ENCODE data around the gene PERM1.

PERM1 gene

GRCh38 chr1:1004420-1004779 is 22.5 kb upstream of the PERM1 start:
- no peak for DNase-seq
- Histone ChIP-seq H3K27ac (ENCODE audit: low read depth, low read length) (no peak overlapping the region), H3K27me3 (ENCODE audit: insufficient read depth, low read length, poor library complexity) (peaks cover 10% of the 10 kb centered on the region), H3K79me2 (ENCODE audit: control insufficient read depth, insufficient read depth, low read length) (no peaks in the 10 kb centered on the region), H2BK120ac (ENCODE audit: low read depth, low read length) (no peak overlapping the region), H3K18ac (ENCODE audit: low read length) (no peak overlapping the region), H3K4me3 (ENCODE audit: low read length) (no peak overlapping the region), H3K79me1 (ENCODE audit: low read length) (no peaks in the 10 kb centered on the region), H4K5ac (ENCODE audit: low read length) (no peak overlapping the region), H3K36me3 (ENCODE audit: control insufficient read depth, insufficient read depth, low read length) (no peaks in the 10 kb centered on the region), H3K4me2 (ENCODE audit: low read length) (no peak overlapping the region), H2BK15ac (replicated peaks; ENCODE audit: low read depth) (no peak overlapping the region), H3K4me1 (ENCODE audit: control insufficient read depth, low read depth, low read length) (peaks cover 7% of the 10 kb centered on the region), H3K23ac (ENCODE audit: low read length) (no peak overlapping the region), H3K4ac (ENCODE audit: low read depth, low read length) (no peak overlapping the region), H2AK5ac (ENCODE audit: low read length) (no peak overlapping the region), H2BK5ac (ENCODE audit: low read length) (no peak overlapping the region), H3K9ac (ENCODE audit: low read length) (no peak overlapping the region), H4K8ac (ENCODE audit: low read depth, low read length) (no peak overlapping the region), H3K56ac (ENCODE audit: low read length) (peak overlapping the region; percentile 37)
- no CpG with 5 or more reads among the region's 7 CpGs for WGBS (ENCODE audit: extremely low coverage, insufficient coverage, low lambda C conversion rate)

GRCh38 chr1:1003618-1004419 is 21.9 kb upstream of the PERM1 start:
- Histone ChIP-seq H3K23ac (ENCODE audit: low read length) (no peak overlapping the region), H3K4ac (ENCODE audit: low read depth, low read length) (no peak overlapping the region), H3K56ac (ENCODE audit: low read length) (peak overlapping the region; percentile 25), H3K4me2 (ENCODE audit: low read length) (no peak overlapping the region), H4K8ac (ENCODE audit: low read depth, low read length) (no peak overlapping the region), H3K18ac (ENCODE audit: low read length) (no peak overlapping the region), H2BK15ac (replicated peaks; ENCODE audit: low read depth) (no peak overlapping the region), H2BK120ac (ENCODE audit: low read depth, low read length) (no peak overlapping the region), H3K36me3 (ENCODE audit: control insufficient read depth, insufficient read depth, low read length) (no peaks in the 10 kb centered on the region), H3K27ac (ENCODE audit: low read depth, low read length) (no peak overlapping the region), H3K79me2 (ENCODE audit: control insufficient read depth, insufficient read depth, low read length) (no peaks in the 10 kb centered on the region), H3K9ac (ENCODE audit: low read length) (no peak overlapping the region), H3K79me1 (ENCODE audit: low read length) (no peaks in the 10 kb centered on the region), H2AK5ac (ENCODE audit: low read length) (no peak overlapping the region), H3K4me3 (ENCODE audit: low read length) (no peak overlapping the region), H3K4me1 (ENCODE audit: control insufficient read depth, low read depth, low read length) (peaks cover 7% of the 10 kb centered on the region), H2BK5ac (ENCODE audit: low read length) (no peak overlapping the region), H3K27me3 (ENCODE audit: insufficient read depth, low read length, poor library complexity) (peaks cover 14% of the 10 kb centered on the region), H4K5ac (ENCODE audit: low read length) (no peak overlapping the region)
- WGBS (ENCODE audit: extremely low coverage, insufficient coverage, low lambda C conversion rate) = no CpG with 5 or more reads among the region's 22 CpGs
- no peak for DNase-seq

- no peaks in the 10 kb centered on the region for H3K79me2 ChIP-seq (ENCODE audit: control insufficient read depth, insufficient read depth, low read length)
- H3K9ac ChIP-seq (ENCODE audit: low read length) = peak overlapping the region; percentile 43
- peak overlapping the region; percentile 85 for H3K56ac ChIP-seq (ENCODE audit: low read length)
- no peaks in the 10 kb centered on the region for H3K79me1 ChIP-seq (ENCODE audit: low read length)
- no peak overlapping the region for H4K8ac ChIP-seq (ENCODE audit: low read depth, low read length)
- peak overlapping the region; percentile 27 for H3K4me2 ChIP-seq (ENCODE audit: low read length)
- DNase-seq = no peak
- no peak overlapping the region for H2AK5ac ChIP-seq (ENCODE audit: low read length)
- peak overlapping the region; percentile 25 for H3K18ac ChIP-seq (ENCODE audit: low read length)
- no peak overlapping the region for H2BK5ac ChIP-seq (ENCODE audit: low read length)
- no peak overlapping the region for H3K27ac ChIP-seq (ENCODE audit: low read depth, low read length)
- no peak overlapping the region for H3K4me3 ChIP-seq (ENCODE audit: low read length)
- H3K4ac ChIP-seq (ENCODE audit: low read depth, low read length) = peak overlapping the region; percentile 37
- H3K4me1 ChIP-seq (ENCODE audit: control insufficient read depth, low read depth, low read length) = peaks cover 7% of the 10 kb centered on the region
- no peak overlapping the region for H3K23ac ChIP-seq (ENCODE audit: low read length)
- no peak overlapping the region for H2BK15ac ChIP-seq (replicated peaks; ENCODE audit: low read depth)
- H4K5ac ChIP-seq (ENCODE audit: low read length) = no peak overlapping the region
- H3K36me3 ChIP-seq (ENCODE audit: control insufficient read depth, insufficient read depth, low read length) = no peaks in the 10 kb centered on the region
- peaks cover 29% of the 10 kb centered on the region for H3K27me3 ChIP-seq (ENCODE audit: insufficient read depth, low read length, poor library complexity)
- no CpG with 5 or more reads among the region's 58 CpGs for WGBS (ENCODE audit: extremely low coverage, insufficient coverage, low lambda C conversion rate)
- no peak overlapping the region for H2BK120ac ChIP-seq (ENCODE audit: low read depth, low read length)
These were observed 19.3 kb upstream of the PERM1 start for GRCh38 chr1:1001057-1001783.

GRCh38 chr1:1000357-1001056 is 18.6 kb upstream of the PERM1 start:
- Histone ChIP-seq H3K27ac (ENCODE audit: low read depth, low read length) (peak overlapping the region; percentile 15), H3K4me2 (ENCODE audit: low read length) (peak overlapping the region; percentile 71), H2BK15ac (replicated peaks; ENCODE audit: low read depth) (no peak overlapping the region), H3K79me2 (ENCODE audit: control insufficient read depth, insufficient read depth, low read length) (no peaks in the 10 kb centered on the region), H3K9ac (ENCODE audit: low read length) (peak overlapping the region; percentile 71), H3K23ac (ENCODE audit: low read length) (peak overlapping the region; percentile 80), H2BK120ac (ENCODE audit: low read depth, low read length) (no peak overlapping the region), H4K8ac (ENCODE audit: low read depth, low read length) (no peak overlapping the region), H3K79me1 (ENCODE audit: low read length) (no peaks in the 10 kb centered on the region), H3K4me1 (ENCODE audit: control insufficient read depth, low read depth, low read length) (peaks cover 7% of the 10 kb centered on the region), H3K4me3 (ENCODE audit: low read length) (no peak overlapping the region), H4K5ac (ENCODE audit: low read length) (no peak overlapping the region), H3K27me3 (ENCODE audit: insufficient read depth, low read length, poor library complexity) (peaks cover 29% of the 10 kb centered on the region), H2BK5ac (ENCODE audit: low read length) (no peak overlapping the region), H3K36me3 (ENCODE audit: control insufficient read depth, insufficient read depth, low read length) (no peaks in the 10 kb centered on the region), H3K56ac (ENCODE audit: low read length) (peak overlapping the region; percentile 85), H3K18ac (ENCODE audit: low read length) (peak overlapping the region; percentile 15), H2AK5ac (ENCODE audit: low read length) (no peak overlapping the region), H3K4ac (ENCODE audit: low read depth, low read length) (no peak overlapping the region)
- peak; percentile 81 for DNase-seq
- no CpG with 5 or more reads among the region's 75 CpGs for WGBS (ENCODE audit: extremely low coverage, insufficient coverage, low lambda C conversion rate)

GRCh38 chr1:999725-1000356 is 17.9 kb upstream of the PERM1 start, which contains the start of gene HES4:
HES4 (minus strand) TSS chr1:1000097; CDS start chr1:999973, 124 bp downstream.
- Histone ChIP-seq H3K56ac (ENCODE audit: low read length) (peak within 1 kb of the TSS; percentile 85), H3K79me2 (ENCODE audit: control insufficient read depth, insufficient read depth, low read length) (no peaks in the 10 kb centered on the region), H3K23ac (ENCODE audit: low read length) (peak within 1 kb of the TSS; percentile 80), H3K4me3 (ENCODE audit: low read length) (no peak within 1 kb of the TSS), H3K27ac (ENCODE audit: low read depth, low read length) (peak within 1 kb of the TSS; percentile 15), H4K8ac (ENCODE audit: low read depth, low read length) (no peak within 1 kb of the TSS), H4K5ac (ENCODE audit: low read length) (no peak within 1 kb of the TSS), H3K4me1 (ENCODE audit: control insufficient read depth, low read depth, low read length) (peaks cover 3% of the 10 kb centered on the region), H2BK5ac (ENCODE audit: low read length) (no peak within 1 kb of the TSS), H3K18ac (ENCODE audit: low read length) (peak within 1 kb of the TSS; percentile 15), H3K36me3 (ENCODE audit: control insufficient read depth, insufficient read depth, low read length) (no peaks in the 10 kb centered on the region), H2BK120ac (ENCODE audit: low read depth, low read length) (no peak within 1 kb of the TSS), H2BK15ac (replicated peaks; ENCODE audit: low read depth) (no peak within 1 kb of the TSS), H3K79me1 (ENCODE audit: low read length) (no peaks in the 10 kb centered on the region), H3K9ac (ENCODE audit: low read length) (peak within 1 kb of the TSS; percentile 71), H3K4me2 (ENCODE audit: low read length) (peak within 1 kb of the TSS; percentile 71), H3K27me3 (ENCODE audit: insufficient read depth, low read length, poor library complexity) (peaks cover 29% of the 10 kb centered on the region), H3K4ac (ENCODE audit: low read depth, low read length) (no peak within 1 kb of the TSS), H2AK5ac (ENCODE audit: low read length) (no peak within 1 kb of the TSS)
- peak; percentile 92 for DNase-seq
- WGBS (ENCODE audit: extremely low coverage, insufficient coverage, low lambda C conversion rate) = no CpG with 5 or more reads among the region's 95 CpGs

All from mesendoderm (in vitro differentiated cells).